T-helper 22 cell (primary cell): ENCODE results near the gene AKAP13.

ENCODE experiments used
- DNase-seq: peaks from one replicate; pipeline ENCODE4 v3.0.0-alpha.2; 2020; ENCODE audit warnings: low read depth

The AKAP13 gene

GRCh38 chr15:85706779-85707518 lies 326.5 kb downstream of the AKAP13 start:
- peak; percentile 55 for DNase-seq

- no peak for DNase-seq
Observed at GRCh38 chr15:85707519-85708338, 327.3 kb downstream of the AKAP13 start.

GRCh38 chr15:85708402-85708941 lies 328.1 kb downstream of the AKAP13 start:
- no peak for DNase-seq

GRCh38 chr15:85709250-85709649 lies 328.8 kb downstream of the AKAP13 start:
- DNase-seq: no peak

- no peak for DNase-seq
Observed at GRCh38 chr15:85710340-85710842, 330.0 kb downstream of the AKAP13 start.

- no peak for DNase-seq
Observed at GRCh38 chr15:85711580-85712192, 331.3 kb downstream of the AKAP13 start.

- no peak for DNase-seq
Observed at GRCh38 chr15:85716261-85716660, 335.9 kb downstream of the AKAP13 start.

- DNase-seq: no peak
Observed at GRCh38 chr15:85717212-85717611, 336.8 kb downstream of the AKAP13 start.

GRCh38 chr15:85718271-85718971 lies 338.0 kb downstream of the AKAP13 start:
- DNase-seq: no peak

GRCh38 chr15:85718981-85719380 lies 338.6 kb downstream of the AKAP13 start:
- no peak for DNase-seq

- DNase-seq: no peak
Observed at GRCh38 chr15:85722374-85723152, 342.2 kb downstream of the AKAP13 start.

- no peak for DNase-seq
Observed at GRCh38 chr15:85723960-85724945, 343.9 kb downstream of the AKAP13 start.

GRCh38 chr15:85725019-85725418 lies 344.6 kb downstream of the AKAP13 start:
- no peak for DNase-seq

- DNase-seq: no peak
Observed at GRCh38 chr15:85725564-85725963, 345.2 kb downstream of the AKAP13 start.

GRCh38 chr15:85726454-85726853 lies 346.1 kb downstream of the AKAP13 start:
- no peak for DNase-seq

- no peak for DNase-seq
Observed at GRCh38 chr15:85727068-85727467, 346.7 kb downstream of the AKAP13 start.

GRCh38 chr15:85730001-85730820 lies 349.8 kb downstream of the AKAP13 start:
- DNase-seq: no peak

GRCh38 chr15:85733416-85733815 lies 353.0 kb downstream of the AKAP13 start:
- no peak for DNase-seq

GRCh38 chr15:85737061-85737460 lies 356.7 kb downstream of the AKAP13 start:
- no peak for DNase-seq
